Smooth muscle cell of the brain vasculature (primary cell): ENCODE data around the gene CCDC152.

Experiments used
- DNase-seq: peaks from one replicate; pipeline ENCODE4 v3.0.0-alpha.2; 2012; ENCODE audit warnings: low read depth, low spot score

Gene CCDC152

DNA sequence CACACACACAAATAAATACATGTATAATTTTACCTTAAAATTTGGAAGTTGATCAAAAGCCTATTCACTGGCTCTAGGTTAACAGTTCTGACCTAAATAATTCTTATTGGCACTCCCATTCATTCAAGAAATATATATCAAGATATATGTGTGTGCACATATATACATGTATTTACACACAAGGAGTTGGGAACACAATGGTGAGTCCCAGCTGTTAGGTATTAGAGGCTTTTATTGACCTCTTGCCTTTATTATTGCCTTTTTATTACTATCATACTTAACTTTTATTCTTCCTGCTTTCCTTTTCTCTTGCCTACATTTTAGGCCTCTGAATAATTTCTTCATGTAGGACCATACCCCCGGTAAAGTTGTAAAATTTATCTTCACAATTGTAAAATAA lies 25.0 kb downstream of the CCDC152 start:
- no peak for DNase-seq

DNA sequence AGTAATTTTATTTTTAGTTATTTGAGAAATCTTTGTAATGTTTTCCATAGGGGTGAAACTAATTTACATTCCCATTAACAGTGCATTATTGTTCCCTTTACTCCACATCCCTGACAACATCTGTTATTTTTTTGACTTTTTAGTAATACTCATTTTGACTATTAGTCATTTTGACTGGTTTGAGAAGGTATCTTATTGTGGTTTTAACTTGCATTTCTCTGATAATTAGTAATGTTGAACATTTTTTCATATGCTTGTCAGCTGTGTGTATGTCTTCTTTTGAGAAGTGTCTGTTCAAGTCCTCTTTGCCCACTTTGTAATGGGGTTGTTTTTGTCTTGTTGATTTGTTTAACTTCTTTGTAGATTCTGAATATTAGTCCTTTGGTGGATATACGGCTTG lies 27.5 kb downstream of the CCDC152 start:
- DNase-seq = no peak

DNA sequence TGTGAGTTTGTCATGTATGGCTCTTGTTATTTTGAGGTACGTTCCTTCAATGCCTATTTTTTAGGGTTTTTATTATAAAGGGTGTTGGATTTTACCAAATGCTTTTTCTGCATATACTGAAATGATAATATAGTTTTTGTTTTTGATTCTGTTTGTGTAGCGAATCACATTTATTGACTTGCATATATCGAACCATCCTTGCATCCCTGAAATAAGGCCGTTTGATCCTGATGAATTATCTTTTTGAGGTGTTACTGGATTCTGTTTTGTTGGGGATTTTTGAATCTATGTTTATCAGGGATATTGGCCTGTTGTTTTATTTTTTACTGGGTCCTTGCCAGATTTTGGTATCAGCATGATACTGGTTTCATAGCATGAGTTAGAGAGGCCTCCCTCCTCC lies 29.1 kb downstream of the CCDC152 start:
- DNase-seq = no peak

DNA sequence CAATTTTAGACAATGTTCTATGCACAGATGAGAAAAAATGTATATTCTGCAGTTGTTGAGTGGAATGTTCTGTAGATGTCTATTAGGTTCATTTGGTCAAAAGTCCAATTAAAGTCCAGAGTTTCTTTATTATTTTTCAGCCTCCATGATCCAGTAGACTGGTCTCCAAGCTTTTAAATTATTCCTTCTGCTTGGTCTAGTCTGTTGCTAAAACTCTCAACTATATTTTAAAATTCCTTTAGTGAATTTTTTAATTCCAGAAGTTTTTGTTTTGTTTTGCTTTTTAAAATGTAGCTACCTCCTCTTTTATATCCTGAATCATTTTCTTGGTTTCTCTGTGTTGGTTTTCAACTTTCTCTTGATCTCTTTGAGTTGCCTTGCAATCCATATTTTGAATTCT lies 30.5 kb downstream of the CCDC152 start:
- DNase-seq = no peak

DNA sequence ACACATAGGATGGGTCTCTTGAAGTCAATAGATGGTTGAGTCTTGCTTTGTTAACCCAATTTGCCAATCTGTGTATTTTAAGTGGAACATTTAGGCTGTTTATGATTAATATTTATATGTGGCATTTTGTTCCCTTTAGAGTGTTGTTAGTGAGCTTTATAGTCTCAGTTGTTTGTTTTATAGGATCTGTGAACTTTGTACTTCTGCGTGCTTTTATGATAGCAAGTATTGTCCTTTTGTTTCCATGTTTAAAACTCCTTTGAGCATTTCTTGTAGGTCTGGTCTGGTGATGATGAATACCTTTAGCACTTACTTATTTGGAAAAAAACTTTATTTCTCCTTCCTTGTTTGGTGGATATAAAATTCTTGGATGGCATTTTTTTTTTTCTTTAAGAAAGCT lies 31.2 kb downstream of the CCDC152 start:
- DNase-seq = no peak

DNA sequence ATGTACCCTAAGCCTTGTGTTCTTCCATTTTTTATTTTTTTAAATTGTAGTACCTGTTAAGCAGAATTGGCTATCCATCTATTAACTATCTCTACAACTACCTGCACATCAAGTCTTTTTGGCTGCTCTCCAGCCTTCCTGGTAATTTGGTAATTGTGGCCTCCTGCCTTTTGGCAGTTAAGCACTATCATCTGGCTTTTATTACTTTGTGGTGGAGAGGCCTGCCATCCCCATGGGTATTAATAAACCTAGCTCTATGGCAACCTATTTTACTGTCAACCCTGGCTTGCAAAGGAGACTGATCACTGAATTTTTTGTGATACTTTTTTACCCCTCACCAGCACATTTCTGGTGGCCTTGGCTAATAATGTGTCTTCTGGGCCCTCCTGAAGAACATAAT lies 34.5 kb downstream of the CCDC152 start:
- no peak for DNase-seq

DNA sequence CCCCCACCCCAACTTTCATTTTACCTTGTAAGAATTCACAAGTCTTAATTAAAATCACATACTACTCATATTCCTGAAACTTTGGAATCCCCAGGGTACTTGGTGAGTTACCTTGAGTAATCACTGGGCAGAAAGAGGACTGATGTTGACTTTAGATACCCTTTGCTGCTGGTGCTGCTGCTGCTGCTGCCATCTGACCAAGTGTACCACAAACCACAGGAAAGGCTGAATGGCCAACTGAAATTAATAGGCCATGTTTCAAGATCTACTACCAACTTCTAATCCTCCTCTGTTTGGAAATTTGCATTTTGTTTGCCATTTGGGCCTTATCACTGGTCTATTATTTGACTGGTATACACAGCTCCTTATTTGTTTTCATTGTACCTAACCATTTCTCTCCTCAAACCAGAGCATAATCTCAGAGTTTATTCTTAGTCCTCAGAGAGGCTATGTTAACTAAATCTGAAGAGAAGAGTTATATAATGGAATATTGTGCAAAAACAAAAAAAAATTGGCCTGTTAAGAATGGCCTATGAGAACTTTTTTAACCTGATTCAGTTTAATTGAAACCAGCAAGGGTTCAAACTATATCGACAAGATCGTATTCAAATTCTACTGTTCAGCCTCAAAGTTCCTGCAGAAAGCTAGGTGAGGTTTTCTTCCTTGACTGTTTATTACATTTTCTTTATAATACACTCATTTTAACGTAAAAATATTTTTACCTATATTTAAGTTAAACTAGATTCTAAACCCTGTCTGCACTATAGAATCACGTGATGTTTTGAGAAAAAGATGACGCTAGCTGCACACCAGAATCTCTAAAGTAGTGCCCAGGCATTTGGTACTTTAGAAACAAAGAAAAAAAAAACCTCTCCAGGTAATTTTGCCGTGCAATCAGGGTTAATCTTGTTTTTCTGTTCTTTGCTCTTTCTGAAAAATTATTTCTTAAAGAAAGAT lies 41.9 kb downstream of the CCDC152 start:
- no peak for DNase-seq

DNA sequence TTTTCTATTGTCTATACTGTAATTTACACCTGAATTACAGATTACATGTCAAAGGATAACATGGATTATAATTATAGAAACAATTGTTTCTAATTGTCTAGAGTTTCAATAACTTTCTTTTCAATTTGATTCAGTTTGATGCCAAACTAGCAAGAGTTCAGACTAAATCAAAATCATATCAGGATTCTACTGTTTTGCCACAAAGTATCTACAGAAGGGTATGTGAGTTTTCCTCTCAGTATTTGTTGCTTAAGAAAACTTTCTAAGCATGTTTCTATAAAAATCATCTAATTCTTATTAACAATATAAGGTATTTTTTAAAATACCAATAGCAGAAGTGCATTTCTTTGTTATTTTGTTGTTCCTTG lies 42.6 kb downstream of the CCDC152 start:
- DNase-seq = no peak

DNA sequence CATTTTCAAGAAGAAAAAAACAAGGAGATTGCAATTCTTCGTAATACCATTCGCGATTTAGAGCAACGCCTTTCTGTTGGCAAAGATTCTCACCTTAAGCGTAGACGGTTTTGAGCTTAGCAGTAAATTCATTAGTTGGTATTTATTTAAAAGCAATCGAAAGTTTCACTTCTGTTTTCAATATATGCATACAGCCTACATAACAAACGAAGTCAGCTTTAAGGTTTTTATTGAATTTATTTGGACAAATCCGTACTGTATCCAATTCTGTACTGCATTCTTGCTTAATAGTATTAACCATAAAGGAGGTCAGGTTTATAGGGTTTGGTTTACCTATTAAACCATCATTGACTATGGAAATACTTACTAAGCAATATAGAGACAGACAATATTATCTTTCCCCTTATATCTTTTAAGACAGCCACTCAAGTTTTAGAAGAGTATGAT lies 43.1 kb downstream of the CCDC152 start:
- no peak for DNase-seq

DNA sequence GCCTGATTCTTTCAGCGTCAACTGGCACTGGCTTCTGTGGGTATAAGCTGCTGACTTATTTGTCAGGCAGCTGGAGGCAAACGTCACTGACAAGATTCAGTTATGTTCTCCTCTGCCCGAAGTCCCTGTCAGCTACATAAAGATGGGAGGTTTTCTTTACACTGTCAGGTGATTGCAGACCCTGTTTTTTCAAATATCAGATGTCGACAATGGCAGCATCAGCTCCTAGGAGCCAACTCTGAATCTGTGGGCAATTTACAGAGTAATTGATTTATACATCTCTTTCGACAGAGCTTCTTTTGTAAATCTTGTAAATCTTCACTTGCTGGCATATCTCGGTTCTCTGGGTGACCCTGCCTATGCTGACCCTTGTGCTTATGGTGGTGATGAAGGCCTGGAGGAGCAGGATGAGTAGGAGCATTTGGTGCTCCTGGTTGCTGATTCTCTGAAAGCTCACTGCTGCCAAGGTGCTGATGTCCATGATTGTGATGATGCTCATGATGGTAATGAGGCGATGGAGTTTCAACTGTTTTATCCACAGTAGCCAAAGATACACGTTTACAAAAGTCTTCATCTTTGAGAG lies 44.2 kb downstream of the CCDC152 start:
- DNase-seq = no peak

DNA sequence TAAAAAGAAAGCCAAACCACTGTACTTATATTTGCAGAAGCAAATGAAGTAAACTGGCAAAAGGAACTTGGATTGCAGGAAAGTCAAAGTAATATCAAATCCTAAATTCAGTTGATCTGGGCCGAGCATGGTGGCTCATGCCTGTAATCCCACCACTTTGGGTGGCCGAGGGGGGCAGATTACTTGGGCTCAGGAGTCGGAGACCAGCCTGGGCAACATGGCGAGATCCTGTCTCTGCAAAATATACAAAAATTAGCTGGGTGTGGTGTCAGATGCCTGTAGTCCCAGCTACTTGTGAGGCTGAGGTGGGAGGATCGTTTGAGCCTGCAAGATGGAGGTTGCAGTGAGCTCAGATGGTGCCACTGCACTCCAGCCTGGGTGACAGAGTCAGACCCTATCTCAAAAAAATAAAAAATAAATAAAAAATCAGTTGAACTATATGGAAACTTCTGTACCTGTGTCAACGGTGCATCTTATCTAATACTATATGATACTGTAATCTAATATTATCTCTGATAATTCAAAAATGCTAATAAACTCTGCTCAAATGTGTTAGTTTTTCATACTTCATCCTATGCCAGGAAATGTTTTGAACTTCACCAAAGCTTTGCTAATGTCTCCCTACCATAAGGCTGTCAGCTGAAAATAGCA lies 45.0 kb downstream of the CCDC152 start:
- no peak for DNase-seq

DNA sequence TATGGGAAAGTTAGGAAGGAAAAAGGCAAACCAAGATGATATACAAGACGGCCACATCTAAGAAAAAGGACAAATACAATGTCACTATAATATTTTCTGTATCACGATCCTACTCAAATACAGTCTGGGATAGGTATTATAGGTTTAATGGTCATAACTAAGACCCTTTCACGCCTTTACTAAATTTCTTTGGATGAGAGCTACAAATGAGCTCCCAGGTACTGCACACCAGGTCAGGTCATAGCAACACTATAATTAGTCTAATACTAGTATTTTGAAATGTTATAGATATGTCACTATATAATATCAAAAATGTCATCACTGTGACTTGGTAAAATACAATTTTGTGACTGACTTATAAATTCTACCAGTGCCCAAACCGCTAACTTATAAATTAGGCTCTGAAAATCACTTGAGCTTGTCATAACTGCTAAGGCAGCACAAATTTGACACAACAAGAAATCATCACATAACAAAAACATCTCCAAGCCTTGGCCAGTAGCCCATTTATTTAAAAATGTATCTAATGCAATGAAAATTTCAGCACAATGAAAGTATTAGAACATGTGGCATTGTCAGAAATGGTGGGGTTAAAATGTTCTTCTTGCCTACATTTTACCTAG lies 48.2 kb downstream of the CCDC152 start:
- no peak for DNase-seq

DNA sequence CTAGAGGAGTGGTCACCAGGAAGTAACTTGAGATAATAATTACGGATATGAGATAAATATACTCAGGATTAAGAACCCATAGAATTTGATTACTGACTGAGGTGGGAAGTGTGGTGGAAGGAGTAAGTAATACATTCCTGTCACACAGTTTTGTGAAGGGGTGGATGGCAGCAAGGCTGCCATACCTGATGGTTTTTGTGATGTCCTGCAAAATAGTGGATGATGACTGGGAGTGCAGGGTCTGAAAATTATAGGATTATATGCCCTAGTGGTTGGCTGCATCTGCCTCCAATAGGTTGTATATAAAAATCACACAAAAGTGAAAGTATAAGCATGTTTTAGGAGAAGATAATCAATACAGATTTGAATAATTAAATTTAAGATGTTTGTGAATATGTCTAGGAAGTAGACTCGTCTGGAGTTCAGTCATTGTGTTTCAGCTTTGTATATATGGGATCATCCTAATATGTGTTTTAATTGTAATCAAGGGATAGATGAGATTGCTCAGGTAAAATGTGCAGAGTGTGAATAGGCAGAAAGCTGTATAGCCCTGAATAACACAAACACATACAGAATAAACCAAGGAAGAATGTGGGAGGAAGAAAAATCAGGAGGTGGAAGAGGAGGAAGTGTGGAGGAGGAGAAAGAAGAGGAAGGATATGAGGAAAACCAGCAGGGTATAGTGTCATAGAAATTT lies 49.5 kb downstream of the CCDC152 start:
- no peak for DNase-seq

DNA sequence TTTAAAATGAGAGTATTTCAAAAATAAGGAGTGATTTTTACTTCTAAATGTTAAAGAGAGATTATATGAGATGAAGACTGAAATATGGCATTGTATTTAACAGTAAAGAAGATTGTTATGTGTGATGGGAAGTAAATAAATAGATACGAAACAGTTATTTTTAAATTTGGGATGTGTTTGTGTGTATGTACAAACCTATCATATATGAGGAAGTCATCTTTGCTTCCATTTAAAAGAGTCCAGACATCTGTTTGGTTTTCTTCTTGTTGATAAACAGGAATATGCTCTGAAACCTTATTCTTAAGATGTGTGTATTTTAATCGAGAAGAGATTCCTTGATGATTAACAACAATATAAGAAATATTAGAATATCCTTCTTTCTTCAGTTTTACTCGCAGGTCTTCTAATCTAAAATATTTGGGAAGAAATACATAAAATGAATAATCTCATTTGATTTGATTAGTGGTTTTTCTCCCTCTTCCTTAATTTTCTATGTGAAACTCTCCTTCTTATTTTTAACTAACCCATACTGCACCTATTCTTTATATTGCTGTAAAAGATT lies 50.2 kb downstream of the CCDC152 start:
- DNase-seq = no peak

DNA sequence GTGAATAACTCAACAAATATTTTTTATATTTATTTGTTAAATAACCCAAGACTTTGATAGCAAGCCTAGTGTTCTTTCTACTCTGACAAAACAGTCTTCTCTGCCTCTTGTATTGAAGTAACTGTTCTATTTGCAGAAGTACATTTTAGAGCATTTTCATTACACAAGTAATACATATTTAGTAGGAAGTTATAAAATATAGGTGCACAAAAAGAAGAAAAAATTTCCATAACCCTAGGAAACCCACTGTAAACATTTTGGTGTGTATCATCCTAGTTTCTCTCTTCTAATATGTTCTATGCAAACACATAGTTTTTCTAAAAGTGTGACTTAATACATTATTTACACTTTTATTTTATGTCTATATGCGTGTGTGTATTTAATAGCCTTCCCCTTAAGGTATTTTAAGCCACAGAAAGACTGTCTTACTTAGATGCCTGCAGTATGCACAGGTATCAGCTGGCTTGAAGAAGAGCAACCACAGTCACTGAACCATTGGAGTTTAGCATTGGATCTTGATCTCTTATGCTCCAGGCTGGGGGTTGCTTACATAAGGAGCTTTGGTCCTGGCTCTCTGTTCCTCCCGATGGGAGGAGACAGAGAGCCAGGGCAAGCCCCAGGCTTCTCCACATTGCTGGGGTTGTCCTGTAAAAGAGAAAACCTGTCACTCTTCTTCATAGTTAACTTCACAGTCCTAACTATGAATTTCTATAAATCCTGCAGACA lies 51.3 kb downstream of the CCDC152 start:
- no peak for DNase-seq

DNA sequence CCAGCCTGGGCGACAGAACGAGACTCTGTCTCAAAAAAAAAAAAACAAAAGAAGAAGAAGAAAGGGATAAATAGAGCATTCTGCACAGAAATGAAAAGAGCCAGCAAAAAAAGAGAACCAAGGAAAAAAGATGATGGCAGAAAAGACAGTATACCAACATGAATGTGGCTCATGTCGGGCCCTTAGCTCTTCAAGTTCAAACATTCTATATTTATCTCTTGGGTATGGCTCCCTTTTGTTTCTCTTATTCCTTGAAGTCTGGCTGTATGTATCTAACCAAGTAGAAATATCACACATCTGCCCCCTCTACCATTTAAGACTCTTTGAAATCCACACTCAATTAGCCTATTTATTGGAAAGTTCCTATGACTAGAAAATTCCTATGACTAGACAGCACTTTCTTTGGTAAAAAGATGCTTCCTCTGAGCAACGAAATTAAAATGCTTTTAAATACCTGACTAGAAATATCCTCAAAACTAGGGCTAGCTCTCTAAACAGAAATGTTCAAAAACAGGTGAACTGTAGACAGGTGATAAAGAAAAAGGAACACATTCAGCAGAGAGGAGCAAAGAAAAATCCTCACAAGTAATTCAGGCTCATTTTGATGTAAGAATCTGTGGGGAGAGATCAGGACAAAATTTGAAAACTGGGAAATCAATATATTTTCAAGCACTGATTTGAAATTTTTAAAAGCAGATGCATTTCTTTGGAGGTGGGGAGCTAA lies 52.4 kb downstream of the CCDC152 start:
- no peak for DNase-seq

DNA sequence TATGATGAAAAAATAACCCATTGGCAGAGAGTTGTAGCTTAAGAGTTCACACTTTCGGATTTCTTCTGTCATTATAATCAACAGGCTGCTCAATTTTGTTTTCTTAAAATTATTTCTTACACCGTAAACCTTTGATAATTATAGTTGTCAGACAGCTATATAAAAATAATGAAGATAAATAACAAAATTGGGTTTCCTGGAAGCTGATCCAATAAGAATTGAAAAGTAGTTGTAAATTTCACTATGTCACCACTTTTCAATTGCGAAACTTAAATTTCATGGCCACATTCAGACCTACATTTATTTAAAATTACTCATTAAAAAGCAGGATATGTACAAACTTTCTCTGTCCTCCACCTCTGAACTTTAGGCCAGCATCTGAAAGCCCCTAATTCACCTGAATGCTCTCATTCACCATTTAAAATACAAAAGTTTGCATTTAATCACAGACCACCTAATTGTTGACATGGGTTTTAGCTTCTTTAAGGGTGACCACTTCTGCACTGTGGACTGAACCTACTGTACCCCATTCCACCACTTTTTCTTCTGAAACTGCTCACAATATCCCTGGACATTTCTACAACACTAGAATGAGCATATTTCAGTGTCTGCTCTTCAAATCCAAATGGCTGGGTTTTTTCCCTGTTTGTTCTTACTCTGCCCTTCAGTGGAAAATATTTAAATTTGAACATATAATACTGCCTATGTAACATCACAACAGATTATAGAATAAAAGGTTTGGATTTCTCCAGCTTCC lies 54.4 kb downstream of the CCDC152 start:
- DNase-seq = no peak

DNA sequence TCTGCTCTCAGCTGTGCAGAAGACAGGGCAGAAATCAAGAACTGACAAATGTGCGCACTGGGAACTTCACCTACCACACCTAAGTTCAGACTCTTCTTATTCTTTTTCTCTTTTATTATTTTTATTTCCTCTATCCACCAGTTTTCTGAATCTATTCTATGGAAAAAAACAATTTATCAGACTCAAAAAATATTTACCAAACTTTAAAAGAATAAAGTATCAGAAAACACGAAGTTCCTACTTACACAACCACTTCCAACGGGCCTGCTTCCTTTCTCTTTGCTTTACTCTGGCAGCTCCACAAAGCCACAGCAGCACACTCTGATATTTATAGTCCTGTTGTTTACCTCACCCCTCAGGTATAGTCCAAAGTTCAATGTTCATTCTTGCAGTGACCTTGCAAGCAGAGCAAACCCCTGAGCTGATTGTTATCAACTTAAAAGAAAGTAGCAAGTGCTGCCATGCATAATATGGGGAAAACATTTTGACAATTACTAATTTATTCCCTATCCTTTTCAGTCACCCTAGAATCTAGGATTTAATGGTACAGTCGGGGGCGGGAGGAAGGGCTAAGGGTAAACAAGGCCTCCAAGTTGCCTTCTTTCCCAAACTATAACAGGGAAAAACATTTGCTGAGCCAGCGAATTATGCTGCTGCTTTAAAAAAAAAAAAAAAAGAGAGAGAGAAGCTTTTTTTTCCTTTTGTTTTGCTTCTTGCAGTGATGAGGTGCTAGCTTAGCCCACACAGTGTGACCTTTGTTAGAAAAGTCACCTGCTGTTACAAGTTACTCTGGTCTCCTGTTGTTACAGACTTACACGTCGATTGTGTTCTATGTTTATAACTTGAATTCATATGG lies 55.2 kb downstream of the CCDC152 start, which contains the start of gene SELENOP:
Gene SELENOP, minus strand, starts transcription at position 302 of the 856 bp plus-strand sequence. CDS start 3,539 bp downstream, outside the sequence.
- peak; percentile 79 for DNase-seq
